ELF-1 (cell line): ENCODE results near the gene C11orf71.
A peak's percentile ranks its signal among the peaks of the same experiment; 100 is the strongest.

Experiments
- DNase-seq: peaks from one replicate; pipeline ENCODE4 v3.0.0-alpha.2; 2016; ENCODE audit warnings: low read depth, low spot score

Gene C11orf71

GRCh38 chr11:114399490-114400215, 658 bp downstream of the C11orf71 start:
- no peak for DNase-seq

DNA sequence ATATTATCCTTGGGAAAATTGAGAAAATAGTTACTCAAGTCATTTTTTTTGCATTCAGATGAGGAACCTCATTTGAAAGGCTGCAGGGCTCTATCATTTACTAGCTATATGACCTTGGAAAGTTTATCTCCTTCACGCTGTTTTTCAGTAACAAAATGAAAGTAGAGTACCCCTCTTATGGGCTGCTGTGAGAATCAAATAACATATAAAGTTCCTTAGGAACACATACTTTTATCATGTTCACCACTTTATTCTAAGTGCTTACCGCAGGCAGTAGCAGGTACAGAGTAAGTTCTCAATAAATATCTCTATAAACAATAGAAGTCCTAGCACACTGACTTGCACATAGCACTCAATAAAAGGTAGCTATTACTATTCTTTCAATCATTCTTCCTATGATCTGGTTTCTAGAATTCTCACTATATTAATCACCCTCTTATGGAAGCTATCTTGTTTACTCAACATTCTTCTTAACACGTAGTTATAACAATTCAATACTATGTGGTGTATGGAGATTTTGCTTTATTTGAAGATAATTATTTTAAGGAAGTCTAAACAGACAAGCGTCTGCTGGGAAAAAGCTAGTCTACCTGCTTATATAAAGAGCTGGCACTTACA, 1.9 kb downstream of the C11orf71 start:
- DNase-seq: no peak

DNA sequence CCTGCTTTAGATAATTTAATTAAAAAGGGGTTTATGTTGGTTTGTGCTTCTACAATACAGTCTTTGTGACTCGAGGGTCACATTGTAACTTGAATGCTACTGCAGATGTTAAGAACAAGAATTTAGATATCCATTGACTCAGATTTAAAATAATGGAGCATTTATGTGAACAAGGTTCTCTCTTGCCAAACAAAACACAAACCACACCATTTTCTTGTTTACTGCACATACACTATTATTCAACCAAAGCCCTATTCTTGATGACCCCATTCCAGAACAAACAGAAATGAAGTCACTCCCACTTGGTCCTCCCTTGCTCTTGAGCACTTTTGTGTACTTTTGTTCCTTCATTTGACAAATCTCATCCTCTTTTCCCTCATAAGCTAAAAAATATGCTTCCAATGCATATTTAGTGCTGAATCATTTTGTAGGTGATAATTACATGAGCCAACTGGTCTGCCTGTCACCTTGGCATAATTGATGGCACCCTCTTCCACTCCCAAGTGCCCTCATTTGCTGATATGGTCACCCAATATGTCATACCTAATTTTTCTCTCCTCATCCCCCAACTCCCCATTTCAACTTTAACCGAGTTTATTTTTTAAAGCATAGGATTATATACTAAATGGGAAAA, 2.8 kb downstream of the C11orf71 start:
- no peak for DNase-seq

GRCh38 chr11:114396916-114397315, 3.4 kb downstream of the C11orf71 start:
- DNase-seq: no peak

GRCh38 chr11:114395736-114396135, 4.6 kb downstream of the C11orf71 start:
- peak; percentile 66 for DNase-seq

GRCh38 chr11:114392735-114393667, 7.3 kb downstream of the C11orf71 start:
- no peak for DNase-seq

DNA sequence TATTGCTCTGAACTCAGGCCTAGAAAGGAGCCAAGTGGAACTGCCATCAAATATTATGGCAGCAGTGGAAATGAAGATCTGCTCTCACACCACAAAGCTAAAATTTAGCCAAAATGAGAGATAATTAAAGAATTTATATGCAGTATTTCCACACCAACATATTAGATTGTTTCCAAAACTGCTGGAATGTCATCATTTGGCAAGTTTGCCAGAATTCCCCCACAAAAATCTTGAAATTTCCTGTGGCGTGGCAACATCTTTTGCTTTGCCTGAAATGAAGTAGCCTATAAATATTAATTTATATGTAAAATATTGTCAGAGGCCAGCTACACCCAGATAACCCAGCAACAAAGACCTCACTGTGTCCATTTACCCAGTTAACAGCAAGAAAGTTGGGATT, 13.8 kb downstream of the C11orf71 start:
- no peak for DNase-seq

DNA sequence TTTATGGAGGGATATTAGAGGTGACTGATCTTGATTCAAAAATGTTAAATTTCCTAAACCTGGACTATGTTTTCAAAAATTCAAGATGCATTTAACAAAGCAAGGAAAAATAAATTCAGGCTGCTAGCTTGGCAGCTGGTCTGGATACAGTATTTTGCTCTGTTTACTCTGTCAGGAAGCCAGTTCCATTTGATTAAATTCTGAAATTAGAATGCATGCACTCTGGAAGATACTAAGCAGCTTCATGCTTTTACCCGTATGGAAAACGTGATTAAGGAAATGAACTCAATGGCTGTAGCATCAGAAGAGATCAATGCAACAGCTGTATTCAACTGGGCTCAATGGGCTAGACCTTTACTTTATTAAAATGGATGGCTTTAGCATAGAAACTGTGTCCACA, 14.2 kb downstream of the C11orf71 start:
- no peak for DNase-seq

- DNase-seq: no peak
These were observed 15.8 kb downstream of the C11orf71 start for GRCh38 chr11:114384487-114384886.

DNA sequence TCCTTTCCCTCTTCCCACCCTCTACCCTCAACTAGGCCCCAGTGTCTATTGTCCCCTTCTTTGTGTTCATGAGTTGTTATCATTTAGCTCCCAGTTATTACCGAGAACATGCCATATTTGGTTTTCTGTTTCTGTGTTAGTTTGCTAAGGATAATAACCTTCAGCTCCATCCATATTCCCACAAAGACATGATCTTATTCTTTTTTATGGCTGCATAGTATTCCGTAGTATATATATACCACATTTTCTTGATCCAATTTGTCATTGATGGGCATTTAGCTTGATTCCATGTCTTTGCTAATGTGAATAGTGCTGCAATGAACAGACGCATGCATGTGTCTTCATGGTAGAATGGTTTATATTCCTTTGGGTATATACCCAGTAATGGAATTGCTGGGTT, 17.8 kb downstream of the C11orf71 start:
- no peak for DNase-seq

DNA sequence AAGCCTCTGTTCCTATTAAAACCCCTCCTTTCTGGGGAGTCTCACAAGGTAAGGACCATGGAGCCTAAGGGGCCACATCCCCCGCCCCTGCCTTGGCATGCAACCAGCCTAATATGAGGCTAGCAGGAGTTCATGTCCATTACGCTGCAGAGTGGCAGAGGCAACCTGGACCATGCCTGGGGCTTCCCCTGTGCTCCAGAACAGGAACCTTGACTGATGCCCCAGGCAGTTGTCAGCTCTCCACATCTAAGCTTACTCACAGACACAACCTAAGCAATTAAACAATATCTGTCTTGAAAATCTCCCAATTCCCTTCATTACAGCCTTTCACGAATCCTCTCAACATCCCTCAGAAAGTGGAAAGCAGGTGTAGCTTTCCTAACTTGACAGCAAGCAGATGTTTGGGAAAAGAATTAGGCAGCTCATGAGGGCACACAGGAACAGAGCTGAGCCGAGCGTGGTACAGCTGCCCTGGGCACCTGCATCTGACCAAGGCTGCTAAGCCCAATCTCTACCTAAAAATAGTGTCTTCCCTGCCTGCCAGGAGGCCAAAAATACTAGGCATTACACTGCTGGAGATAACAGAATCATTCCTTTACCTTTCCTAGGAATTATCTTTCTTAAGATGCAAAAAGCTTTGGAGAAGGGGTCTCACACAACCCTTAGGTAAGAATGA, 20.8 kb downstream of the C11orf71 start:
- no peak for DNase-seq

DNA sequence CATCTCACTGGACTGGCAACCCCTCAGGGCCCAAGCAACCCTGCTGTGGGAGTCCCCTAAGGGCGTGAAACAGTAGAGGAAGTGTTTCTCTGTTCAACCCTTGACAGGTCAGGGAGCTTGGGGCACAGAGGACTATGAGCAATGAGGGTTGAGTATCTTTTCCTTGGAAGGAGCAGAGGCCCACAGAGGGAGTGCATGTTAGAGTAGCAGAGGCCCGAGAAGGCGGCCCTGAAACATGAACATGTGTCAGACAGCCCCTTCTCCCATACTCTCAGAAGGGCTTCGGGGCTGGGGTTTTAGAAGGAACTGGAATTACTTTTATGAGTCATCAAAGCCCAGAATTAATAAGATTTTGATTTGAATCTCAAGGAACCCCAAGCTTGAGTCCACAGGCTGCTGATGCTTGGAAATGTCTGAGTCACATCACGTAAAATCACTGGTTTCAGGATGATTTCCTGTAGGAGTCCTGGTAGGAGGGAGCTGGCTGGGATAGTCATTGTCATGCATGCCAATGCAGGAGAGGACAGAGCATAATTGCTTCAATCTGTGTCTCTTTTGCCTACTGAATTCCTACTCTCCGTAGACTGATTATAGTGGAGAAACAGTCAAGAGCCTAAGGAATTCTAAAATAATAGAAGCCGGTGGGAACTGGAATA, 22.6 kb downstream of the C11orf71 start:
- DNase-seq: peak; percentile 17

DNA sequence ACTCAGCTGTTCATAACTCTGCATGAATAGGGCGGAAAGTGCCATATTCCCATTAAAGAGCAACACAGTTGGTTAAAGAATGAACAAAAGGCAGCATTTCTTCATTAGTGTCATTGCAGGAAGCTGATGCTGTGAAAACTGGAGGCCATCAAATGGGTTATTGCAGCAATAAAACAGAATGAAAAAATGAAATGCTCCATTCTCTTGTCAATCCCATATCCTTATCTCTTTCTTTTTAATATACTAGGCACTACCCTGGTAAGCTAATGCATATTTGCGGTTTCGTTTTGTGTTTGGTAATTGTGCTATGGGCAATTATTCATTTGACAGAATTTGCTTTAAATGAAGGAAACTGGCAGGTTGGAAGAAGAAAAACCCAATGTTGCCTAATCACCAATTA, 25.3 kb downstream of the C11orf71 start:
- DNase-seq: no peak

GRCh38 chr11:114368918-114369680, 31.2 kb downstream of the C11orf71 start:
- DNase-seq: no peak

DNA sequence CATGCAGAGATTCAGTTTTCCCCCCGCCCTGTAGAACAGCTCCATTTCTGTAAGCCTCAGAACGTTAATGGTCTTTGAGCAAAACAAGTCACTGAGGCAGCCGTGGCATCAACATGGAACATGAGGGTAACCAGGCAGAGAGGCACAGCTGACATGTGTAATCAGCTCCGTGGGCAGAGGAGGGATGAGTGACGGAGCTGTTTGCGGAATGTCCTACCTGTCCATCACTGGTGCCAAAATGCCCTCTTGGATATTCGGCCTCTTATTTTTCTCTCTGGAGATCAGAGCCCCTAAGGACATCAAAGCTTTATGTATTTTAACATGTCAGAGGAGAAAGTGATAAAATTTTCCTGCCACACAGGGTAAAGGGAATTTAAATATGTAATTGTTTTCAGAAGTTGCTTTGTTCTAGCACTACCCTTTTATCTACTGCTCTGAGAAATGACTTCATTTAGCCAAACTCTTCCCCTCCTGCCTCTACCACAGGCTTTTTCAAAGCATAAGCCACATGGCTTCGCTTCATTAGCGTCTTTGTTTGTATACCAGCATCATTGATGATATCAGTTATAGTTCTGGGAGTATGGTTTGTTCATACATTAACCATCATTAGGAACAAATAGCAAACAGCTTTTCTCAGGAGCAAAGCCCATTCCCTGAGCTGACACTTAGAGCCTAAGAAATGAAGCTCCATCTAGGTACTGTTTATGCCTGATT, 32.9 kb downstream of the C11orf71 start:
- DNase-seq: no peak

DNA sequence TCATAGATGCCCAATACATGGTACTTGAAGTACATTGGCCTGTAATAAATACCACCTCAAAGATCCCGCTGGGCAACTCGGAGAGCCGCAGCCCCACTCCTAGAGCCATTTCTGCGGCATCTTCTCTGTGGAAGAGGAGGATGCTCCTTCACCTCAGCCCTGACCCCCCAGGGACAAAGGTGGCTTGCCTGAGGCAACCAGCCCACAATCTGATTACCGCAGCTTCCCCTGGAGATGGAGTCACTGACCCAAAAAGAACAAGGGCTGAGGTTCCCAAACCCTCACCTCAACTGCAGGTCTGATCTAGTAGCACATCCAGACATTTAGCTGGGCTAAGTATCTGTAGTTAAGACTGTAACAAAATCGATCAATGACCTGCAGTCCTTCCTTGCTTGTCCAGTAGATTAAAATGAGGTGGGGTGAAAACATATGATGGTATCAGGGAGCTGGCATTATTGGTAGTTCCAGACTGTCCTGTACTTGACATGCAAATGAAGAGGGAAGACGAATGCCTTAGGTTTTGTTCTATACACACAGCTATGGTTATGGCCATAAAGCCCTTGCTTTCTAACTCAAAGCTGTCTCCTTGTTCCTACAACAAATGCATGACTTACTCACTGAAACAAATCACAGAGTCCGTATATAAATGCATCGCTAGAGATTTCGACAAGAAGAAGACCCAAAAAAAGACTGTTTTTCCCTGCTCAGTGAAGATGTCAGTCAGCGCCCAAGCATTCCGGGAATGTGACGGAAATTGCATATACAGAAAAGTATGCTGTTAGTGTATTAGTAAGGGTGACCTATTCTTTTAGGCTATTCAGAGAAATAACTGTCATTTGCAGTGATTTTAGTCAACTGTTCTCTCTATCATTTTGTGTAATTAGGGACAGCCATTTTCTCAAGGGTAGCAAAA, 33.7 kb downstream of the C11orf71 start:
- DNase-seq: peak; percentile 5

GRCh38 chr11:114362958-114363357, 37.4 kb downstream of the C11orf71 start:
- no peak for DNase-seq

DNA sequence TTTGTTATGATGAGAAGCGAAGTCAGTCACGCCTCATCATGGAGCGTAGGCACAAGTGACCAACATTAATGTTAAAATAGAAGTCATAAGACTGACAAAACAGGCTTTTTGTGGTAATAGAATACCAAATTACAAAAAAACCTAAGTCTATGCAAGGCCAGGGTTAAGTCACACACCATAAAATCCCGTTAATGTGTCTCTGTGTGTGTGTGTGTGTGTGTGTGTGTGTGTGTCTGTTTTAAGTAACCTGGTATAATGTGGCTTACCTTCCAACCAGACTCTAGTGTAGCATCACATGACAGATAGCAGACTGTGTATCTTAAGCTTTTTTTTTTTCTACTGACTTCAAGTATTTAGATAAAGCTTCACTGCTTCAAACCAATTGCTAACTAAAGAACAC, 38.0 kb downstream of the C11orf71 start:
- no peak for DNase-seq
